Measurements from ENCODE around the gene ZNF672. TPM values are rescaled to one million over a fixed set of nuclear protein-coding genes. Genes with fewer than 3 reads are reported as not detected.

The ZNF672 gene
- total and polyA plus RNA-seq, 2 of the 13 experiments (the other 11 are each of a cell fraction or from before 2014, with no cell fraction given) = 17.2 to 22.9 TPM

- TF ChIP-seq ZNF574 (CRISPR knock-in tag; IDR thresholded peaks at IDR 0.05) (peak; percentile 85), ZNF710 (CRISPR knock-in tag; IDR thresholded peaks at IDR 0.05; ENCODE audit: borderline replicate concordance) (no peak), ZNF20 (CRISPR knock-in tag; IDR thresholded peaks at IDR 0.05) (no peak; the same call in 1 of the 2 replicates), KLF11 (CRISPR knock-in tag; IDR thresholded peaks at IDR 0.05) (no peak), SNAPC5 (CRISPR knock-in tag; IDR thresholded peaks at IDR 0.05; ENCODE audit: borderline replicate concordance) (no peak), ZFP1 (CRISPR knock-in tag; IDR thresholded peaks at IDR 0.05) (no peak), ZNF687 (CRISPR knock-in tag; IDR thresholded peaks at IDR 0.05) (peak; percentile 84), KAT8 (CRISPR knock-in tag; IDR thresholded peaks at IDR 0.05) (peak; percentile 88), ZFP36 (IDR thresholded peaks at IDR 0.05; ENCODE audit: borderline replicate concordance, low read depth, low read length, partially characterized antibody) (no peak), SP2 (CRISPR knock-in tag; IDR thresholded peaks at IDR 0.05) (no peak), ZNF615 (CRISPR knock-in tag; IDR thresholded peaks at IDR 0.05; ENCODE audit: borderline replicate concordance) (no peak), ZNF512B (CRISPR knock-in tag; IDR thresholded peaks at IDR 0.05; ENCODE audit: borderline replicate concordance) (no peak), MAFK (conservative IDR thresholded peaks at IDR 0.05 in 1 of 2, IDR thresholded peaks at IDR 0.05 in 1 of 2; ENCODE audit: low read length in 2 of 2) (no peak), DDIT3 (CRISPR knock-in tag; IDR thresholded peaks at IDR 0.05) (no peak), ZNF292 (CRISPR knock-in tag; IDR thresholded peaks at IDR 0.05; ENCODE audit: borderline replicate concordance, low read depth) (no peak)
Observed at GRCh38 chr1:248858891-248859889, 21.2 kb downstream of the ZNF672 start, which contains the start of gene ZNF692 (continued).

All from HepG2 (cell line).